GF-D8 (cell line): ENCODE results near the gene RHBDF2.

Experiments
- DNase-seq: peaks from one replicate; lab custom pipeline; 2025; lab: John Stamatoyannopoulos, UW

The RHBDF2 gene

GRCh38 chr17:76501827-76502307 is 644 bp upstream of the RHBDF2 start:
- DNase-seq, result no peak

GRCh38 chr17:76500747-76501017 is 541 bp downstream of the RHBDF2 start:
- no peak for DNase-seq

- DNase-seq, result no peak
Observed at GRCh38 chr17:76500074-76500746, 1.0 kb downstream of the RHBDF2 start.

DNA sequence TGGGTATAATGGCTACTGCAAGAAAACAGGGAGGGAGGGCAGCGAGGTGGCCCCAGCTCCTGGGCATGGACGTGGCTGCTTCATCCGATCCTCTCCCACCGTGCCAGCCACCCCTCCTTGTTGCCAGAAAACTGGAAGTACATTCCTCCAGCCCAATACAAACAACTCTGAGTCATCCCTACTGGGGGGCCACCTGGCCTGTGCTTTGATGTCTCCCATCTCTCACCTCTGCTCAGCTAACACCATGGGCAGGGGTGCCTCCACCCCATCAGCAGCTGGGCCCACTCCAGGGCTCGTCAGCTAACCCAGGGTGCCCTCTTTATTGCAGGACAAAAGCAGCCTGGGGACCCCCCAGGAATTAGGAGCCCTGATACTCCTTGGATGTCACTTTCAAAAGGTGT is 2.0 kb downstream of the RHBDF2 start:
- DNase-seq, result no peak

GRCh38 chr17:76498876-76499251 is 2.4 kb downstream of the RHBDF2 start:
- no peak for DNase-seq

- DNase-seq, result no peak
Observed at GRCh38 chr17:76497979-76498875, 3.0 kb downstream of the RHBDF2 start.

DNA sequence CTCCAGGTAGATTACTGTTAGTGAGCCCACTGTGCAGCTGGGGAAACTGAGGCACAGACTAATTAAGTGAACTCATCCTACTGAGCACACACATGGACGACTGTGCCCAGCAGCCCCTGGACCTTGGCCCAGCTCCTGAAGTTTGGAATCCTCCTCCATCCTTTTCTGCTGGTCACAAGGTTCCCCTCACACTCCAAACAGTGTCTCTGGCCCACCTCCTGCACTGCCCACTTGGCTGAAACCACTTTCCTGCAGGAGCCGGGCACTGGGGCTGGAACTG is 3.6 kb downstream of the RHBDF2 start:
- no peak for DNase-seq

- no peak for DNase-seq
Observed at GRCh38 chr17:76496464-76496863, 4.8 kb downstream of the RHBDF2 start.

- no peak for DNase-seq
Observed at GRCh38 chr17:76495663-76496400, 5.4 kb downstream of the RHBDF2 start.

DNA sequence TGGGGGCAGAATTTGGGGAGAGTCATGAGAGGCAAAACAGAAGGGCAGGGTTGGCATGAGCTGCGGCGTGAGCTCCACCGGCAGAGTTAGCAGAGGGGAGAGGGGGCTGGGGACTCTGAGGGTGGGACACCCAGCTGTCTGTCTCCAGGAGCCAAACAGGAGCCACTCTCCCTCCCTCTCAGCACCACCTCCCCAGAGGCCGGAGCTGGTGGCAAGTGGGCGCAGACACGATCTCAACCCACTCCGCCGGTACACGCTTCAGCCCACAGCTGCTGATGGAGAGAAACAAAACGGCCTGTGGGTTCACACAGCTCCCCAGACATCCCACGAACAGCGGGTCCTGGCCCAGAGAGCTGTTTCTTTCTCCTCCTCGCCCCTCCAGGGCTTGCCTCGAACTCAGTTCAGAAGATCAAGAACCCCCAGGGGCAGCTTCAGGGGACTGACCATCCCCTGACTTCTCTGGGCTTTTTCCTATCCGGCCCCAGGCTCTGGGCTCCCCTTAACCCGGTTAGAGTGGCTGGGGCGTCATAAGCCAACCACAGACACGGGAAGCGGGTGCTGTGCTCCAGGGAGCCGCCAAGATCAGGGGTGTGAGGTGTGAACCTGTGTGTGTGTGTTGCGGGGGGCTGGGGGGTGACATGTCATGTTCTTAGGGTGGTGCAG is 7.6 kb downstream of the RHBDF2 start:
- no peak for DNase-seq

GRCh38 chr17:76492989-76493501 is 8.2 kb downstream of the RHBDF2 start:
- DNase-seq, result peak; percentile 88

GRCh38 chr17:76492123-76492988 is 8.9 kb downstream of the RHBDF2 start:
- peak; percentile 92 for DNase-seq

DNA sequence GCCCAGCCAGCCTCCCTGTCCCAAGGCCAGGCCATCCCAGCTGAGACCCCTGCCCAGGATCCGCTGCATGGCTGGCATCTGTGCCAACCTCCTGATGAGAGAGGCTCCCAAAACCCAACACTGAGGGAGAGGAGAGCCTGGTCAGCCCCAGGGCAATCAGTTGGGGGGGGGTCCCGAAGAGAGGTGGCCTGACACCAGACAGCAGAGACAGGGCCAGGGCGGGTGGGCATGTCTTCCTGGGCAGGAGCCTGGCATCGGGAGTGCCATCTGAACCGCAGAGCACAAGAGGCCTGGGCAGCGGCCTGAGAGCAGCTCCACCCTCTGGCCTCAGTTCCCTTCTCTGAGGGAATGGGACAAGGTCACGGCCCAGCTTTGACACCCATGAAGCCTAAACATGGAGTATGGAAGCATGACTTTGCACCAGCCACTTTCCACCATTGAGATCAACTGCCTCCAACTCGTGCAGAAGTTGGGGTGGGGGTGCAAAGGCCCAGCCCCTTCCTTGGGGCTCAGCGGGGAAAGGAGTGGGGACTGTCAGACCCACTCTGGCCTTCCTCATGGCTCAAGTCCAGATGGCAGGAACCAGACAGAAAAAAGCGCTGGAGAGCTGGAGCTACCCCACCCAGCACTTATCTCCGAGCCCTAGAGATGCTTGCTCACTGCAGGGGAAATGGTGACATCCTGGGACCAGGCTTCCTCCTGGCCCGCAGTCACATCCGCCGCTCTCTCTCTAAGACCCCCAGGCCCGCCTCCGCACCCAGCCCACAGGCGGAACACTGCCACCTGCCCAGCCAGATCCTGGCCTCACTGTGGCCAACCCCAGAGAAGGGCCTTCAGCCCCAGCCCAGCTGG is 9.7 kb downstream of the RHBDF2 start:
- peak; percentile 92 for DNase-seq

- DNase-seq, result no peak
Observed at GRCh38 chr17:76490112-76490710, 11.0 kb downstream of the RHBDF2 start.

- no peak for DNase-seq
Observed at GRCh38 chr17:76487451-76488192, 13.6 kb downstream of the RHBDF2 start.

GRCh38 chr17:76485569-76485968 is 15.7 kb downstream of the RHBDF2 start:
- no peak for DNase-seq

GRCh38 chr17:76484228-76484725 is 16.9 kb downstream of the RHBDF2 start:
- no peak for DNase-seq

- no peak for DNase-seq
Observed at GRCh38 chr17:76481071-76481655, 20.1 kb downstream of the RHBDF2 start.

- DNase-seq, result no peak
Observed at GRCh38 chr17:76480632-76481031, 20.6 kb downstream of the RHBDF2 start.
